WTC11 (cell line): ENCODE measurements around the gene FAM13B. TPM values are rescaled to one million over a fixed set of nuclear protein-coding genes. Genes with fewer than 3 reads are reported as not detected.

Experiments
- ATAC-seq: fragments of 200-7000 bp; cut with Tn5 transposase; 2 replicates; pipeline ENCODE4 v1.10.0; 2021; ENCODE audit warnings: mild to moderate bottlenecking, moderate library complexity
- CTCF ChIA-PET: fragments of 300-600 bp; sonication (Branson Sonifier 250); formaldehyde crosslinking; loops from one replicate; lab custom pipeline; 2021; ENCODE audit warnings: antibody characterized with exemption; lab: Charles Lee
- POLR2A ChIA-PET: fragments of 350-600 bp; sonication (Branson Sonifier 250); formaldehyde crosslinking; loops from one replicate; lab custom pipeline; 2021; ENCODE audit warnings: antibody characterized with exemption; lab: Charles Lee
- DNase-seq: peaks from one replicate; pipeline ENCODE4 v3.0.0; 2021; ENCODE audit warnings: low spot score
- H3K27ac Mint-ChIP-seq: 2 replicates; pipeline ENCODE4 v1.8.0; 2021; ENCODE audit warnings: mixed read lengths
- H3K27me3 Mint-ChIP-seq: 2 replicates; pipeline ENCODE4 v1.8.0; 2021; ENCODE audit warnings: low read depth, mild to moderate bottlenecking, moderate library complexity, mixed read lengths
- H3K36me3 Mint-ChIP-seq: 2 replicates; pipeline ENCODE4 v1.8.0; 2021; ENCODE audit warnings: mixed read lengths
- H3K4me1 Mint-ChIP-seq: 2 replicates; pipeline ENCODE4 v1.8.0; 2022; ENCODE audit warnings: mixed read lengths
- H3K4me3 Mint-ChIP-seq: 2 replicates; pipeline ENCODE4 v1.8.0; 2021; ENCODE audit warnings: mild to moderate bottlenecking, moderate library complexity, mixed read lengths
- H3K9me3 Mint-ChIP-seq: 2 replicates; pipeline ENCODE4 v1.8.0; 2021; ENCODE audit warnings: mixed read lengths
- E2F1 ChIP-seq: sonication (generic); formaldehyde crosslinking; IDR thresholded peaks from 2 replicates; pipeline ENCODE4 v1.8.0; 2022; ENCODE audit warnings: mild to moderate bottlenecking, missing genetic modification reagents
- JUN ChIP-seq: sonication (generic); formaldehyde crosslinking; IDR thresholded peaks from 2 replicates; pipeline ENCODE4 v1.8.0; 2023; ENCODE audit warnings: mild to moderate bottlenecking, missing genetic modification reagents
- NFATC4 ChIP-seq: fragments of 250-450 bp; sonication (Bioruptor Pico); IDR thresholded peaks from 2 replicates; pipeline ENCODE4 v1.9.0; 2021; ENCODE audit warnings: mild to moderate bottlenecking
- NR2C2 ChIP-seq: sonication (generic); formaldehyde crosslinking; IDR thresholded peaks from 2 replicates; pipeline ENCODE4 v1.8.0; 2022; ENCODE audit warnings: mild to moderate bottlenecking, missing genetic modification reagents
- ZNF317 ChIP-seq: sonication (generic); formaldehyde crosslinking; IDR thresholded peaks from 2 replicates; pipeline ENCODE4 v1.8.1; 2023; ENCODE audit warnings: low read depth, mild to moderate bottlenecking, moderate library complexity, missing genetic modification reagents, borderline replicate concordance
- ZNF416 ChIP-seq: fragments of 250-450 bp; sonication (Bioruptor Pico); IDR thresholded peaks from 2 replicates; pipeline ENCODE4 v1.9.0; 2021; ENCODE audit warnings: mild to moderate bottlenecking, inconsistent platforms
- ZNF532 ChIP-seq: fragments of 250-450 bp; sonication (Bioruptor Pico); IDR thresholded peaks from 2 replicates; pipeline ENCODE4 v1.9.0; 2021; ENCODE audit warnings: mild to moderate bottlenecking, borderline replicate concordance
- total RNA-seq: library from RNA; stranded (reverse); gene quantifications from 3 replicates; pipeline ENCODE4 v1.2.3, GENCODE V29; 2021
- TF ChIP-seq, protein P1 (sequence below): sonication (generic); formaldehyde crosslinking; IDR thresholded peaks from 2 replicates; pipeline ENCODE4 v1.8.1; 2022; ENCODE audit warnings: low read depth, mild to moderate bottlenecking, moderate library complexity, missing genetic modification reagents, borderline replicate concordance
- TF ChIP-seq, protein P2 (sequence below): sonication (generic); formaldehyde crosslinking; IDR thresholded peaks from 2 replicates; pipeline ENCODE4 v1.8.0; 2022; ENCODE audit warnings: mild to moderate bottlenecking, missing genetic modification reagents
- TF ChIP-seq, protein P3 (sequence below): sonication (generic); formaldehyde crosslinking; IDR thresholded peaks from 2 replicates; pipeline ENCODE4 v1.8.0; 2022; ENCODE audit warnings: mild to moderate bottlenecking, missing genetic modification reagents
- TF ChIP-seq, protein P4 (sequence below): sonication (generic); formaldehyde crosslinking; IDR thresholded peaks from 2 replicates; pipeline ENCODE4 v1.8.1; 2022; ENCODE audit warnings: low read depth, missing genetic modification reagents, borderline replicate concordance
- TF ChIP-seq, protein P5 (sequence below): sonication (generic); formaldehyde crosslinking; IDR thresholded peaks from 2 replicates; pipeline ENCODE4 v1.8.1; 2022; ENCODE audit warnings: mild to moderate bottlenecking, missing genetic modification reagents, moderate library complexity, borderline replicate concordance

The FAM13B gene
- total RNA-seq, 1 experiment from 2014 or later: 15.6 TPM

- no peaks in the 10 kb centered on the region for H3K4me1 Mint-ChIP-seq
- H3K27ac Mint-ChIP-seq: no peak overlapping the region
- TF ChIP-seq ZNF317 (CRISPR knock-in tag) (no peak), ZNF416 (no peak), E2F1 (CRISPR knock-in tag) (no peak), NFATC4 (no peak)
- TF ChIP-seq, protein P1, sequence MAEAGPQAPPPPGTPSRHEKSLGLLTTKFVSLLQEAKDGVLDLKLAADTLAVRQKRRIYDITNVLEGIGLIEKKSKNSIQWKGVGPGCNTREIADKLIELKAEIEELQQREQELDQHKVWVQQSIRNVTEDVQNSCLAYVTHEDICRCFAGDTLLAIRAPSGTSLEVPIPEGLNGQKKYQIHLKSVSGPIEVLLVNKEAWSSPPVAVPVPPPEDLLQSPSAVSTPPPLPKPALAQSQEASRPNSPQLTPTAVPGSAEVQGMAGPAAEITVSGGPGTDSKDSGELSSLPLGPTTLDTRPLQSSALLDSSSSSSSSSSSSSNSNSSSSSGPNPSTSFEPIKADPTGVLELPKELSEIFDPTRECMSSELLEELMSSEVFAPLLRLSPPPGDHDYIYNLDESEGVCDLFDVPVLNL (CRISPR knock-in tag): no peak
- TF ChIP-seq, protein P2, sequence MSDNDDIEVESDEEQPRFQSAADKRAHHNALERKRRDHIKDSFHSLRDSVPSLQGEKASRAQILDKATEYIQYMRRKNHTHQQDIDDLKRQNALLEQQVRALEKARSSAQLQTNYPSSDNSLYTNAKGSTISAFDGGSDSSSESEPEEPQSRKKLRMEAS (CRISPR knock-in tag): no peak
- no peak overlapping the region for H3K4me3 Mint-ChIP-seq
- ChIA-PET CTCF (interaction anchor here (1.0 kb wide), 2 partner anchors 25 to 160 kb away, joined by 3 read pairs; no protein-coding TSS in a partner anchor), POLR2A (no interaction called here)
- ATAC-seq: no peak
- H3K27me3 Mint-ChIP-seq: no peaks in the 10 kb centered on the region
- H3K9me3 Mint-ChIP-seq: no peaks in the 10 kb centered on the region
- H3K36me3 Mint-ChIP-seq: peaks cover 51% of the 10 kb centered on the region
- DNase-seq: no peak
Observed at GRCh38 chr5:137938751-137939143, 94.1 kb downstream of the FAM13B start.

- POLR2A ChIA-PET: interaction anchor here (0.7 kb wide), 1 partner anchor 10 kb away, joined by 5 read pairs; no protein-coding TSS in a partner anchor
- no peak overlapping the region for H3K27ac Mint-ChIP-seq
- H3K27me3 Mint-ChIP-seq: no peaks in the 10 kb centered on the region
- CTCF ChIA-PET: interaction anchor here (1.0 kb wide), 1 partner anchor 25 kb away, joined by 3 read pairs; no protein-coding TSS in a partner anchor
- ATAC-seq (no peak), DNase-seq (no peak)
- no peak overlapping the region for H3K4me3 Mint-ChIP-seq
- no peaks in the 10 kb centered on the region for H3K4me1 Mint-ChIP-seq
- no peaks in the 10 kb centered on the region for H3K9me3 Mint-ChIP-seq
- TF ChIP-seq, protein P3, sequence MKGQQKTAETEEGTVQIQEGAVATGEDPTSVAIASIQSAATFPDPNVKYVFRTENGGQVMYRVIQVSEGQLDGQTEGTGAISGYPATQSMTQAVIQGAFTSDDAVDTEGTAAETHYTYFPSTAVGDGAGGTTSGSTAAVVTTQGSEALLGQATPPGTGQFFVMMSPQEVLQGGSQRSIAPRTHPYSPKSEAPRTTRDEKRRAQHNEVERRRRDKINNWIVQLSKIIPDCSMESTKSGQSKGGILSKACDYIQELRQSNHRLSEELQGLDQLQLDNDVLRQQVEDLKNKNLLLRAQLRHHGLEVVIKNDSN: no peak
- TF ChIP-seq, protein P4, sequence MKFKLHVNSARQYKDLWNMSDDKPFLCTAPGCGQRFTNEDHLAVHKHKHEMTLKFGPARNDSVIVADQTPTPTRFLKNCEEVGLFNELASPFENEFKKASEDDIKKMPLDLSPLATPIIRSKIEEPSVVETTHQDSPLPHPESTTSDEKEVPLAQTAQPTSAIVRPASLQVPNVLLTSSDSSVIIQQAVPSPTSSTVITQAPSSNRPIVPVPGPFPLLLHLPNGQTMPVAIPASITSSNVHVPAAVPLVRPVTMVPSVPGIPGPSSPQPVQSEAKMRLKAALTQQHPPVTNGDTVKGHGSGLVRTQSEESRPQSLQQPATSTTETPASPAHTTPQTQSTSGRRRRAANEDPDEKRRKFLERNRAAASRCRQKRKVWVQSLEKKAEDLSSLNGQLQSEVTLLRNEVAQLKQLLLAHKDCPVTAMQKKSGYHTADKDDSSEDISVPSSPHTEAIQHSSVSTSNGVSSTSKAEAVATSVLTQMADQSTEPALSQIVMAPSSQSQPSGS (CRISPR knock-in tag): no peak
- TF ChIP-seq JUN (CRISPR knock-in tag): no peak
- TF ChIP-seq, protein P5, sequence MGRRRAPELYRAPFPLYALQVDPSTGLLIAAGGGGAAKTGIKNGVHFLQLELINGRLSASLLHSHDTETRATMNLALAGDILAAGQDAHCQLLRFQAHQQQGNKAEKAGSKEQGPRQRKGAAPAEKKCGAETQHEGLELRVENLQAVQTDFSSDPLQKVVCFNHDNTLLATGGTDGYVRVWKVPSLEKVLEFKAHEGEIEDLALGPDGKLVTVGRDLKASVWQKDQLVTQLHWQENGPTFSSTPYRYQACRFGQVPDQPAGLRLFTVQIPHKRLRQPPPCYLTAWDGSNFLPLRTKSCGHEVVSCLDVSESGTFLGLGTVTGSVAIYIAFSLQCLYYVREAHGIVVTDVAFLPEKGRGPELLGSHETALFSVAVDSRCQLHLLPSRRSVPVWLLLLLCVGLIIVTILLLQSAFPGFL (CRISPR knock-in tag): no peak
- no peak for TF ChIP-seq ZNF532
- TF ChIP-seq NR2C2 (CRISPR knock-in tag): no peak
- no peak for TF ChIP-seq ZNF416
- H3K36me3 Mint-ChIP-seq: peaks cover 50% of the 10 kb centered on the region
Observed at GRCh38 chr5:137937994-137938750, 94.7 kb downstream of the FAM13B start.
